Mammary microvascular endothelial cell (primary cell): ENCODE data around the gene UBQLN2. TPM values are rescaled to one million over a fixed set of nuclear protein-coding genes. Genes with fewer than 3 reads are reported as not detected.

Source experiments
- total RNA-seq: library from RNA; depleted of rRNA; stranded (reverse); fragments of >200 nt; gene quantifications from 2 replicates; pipeline ENCODE4 v1.2.3, GENCODE V29; 2015

Gene UBQLN2
- 14.1 and 17.4 TPM in 2 replicates for total RNA-seq

GRCh38 chrX:56563231-56564161 lies at the start of gene UBQLN2:
Gene UBQLN2 (plus strand): TSS chrX:56563627. CDS start chrX:56563874, 247 bp downstream.

Other genes starting within 250 kb of the UBQLN2 start
- gene NBDY, start 165.6 kb downstream of the UBQLN2 start, total RNA-seq: 13.6 and 19.8 TPM in 2 replicates